Chondrocyte (in vitro differentiated cells): ENCODE results near the gene OR10G2. TPM values are rescaled to one million over a fixed set of nuclear protein-coding genes. Genes with fewer than 3 reads are reported as not detected.

ENCODE experiments used
- DNase-seq: peaks from one replicate; pipeline ENCODE4 v3.0.0; 2021; ENCODE audit warnings: mixed read lengths, low spot score
- H3K27ac Mint-ChIP-seq: one replicate; pipeline ENCODE4 v1.8.0; 2021; ENCODE audit warnings: mild to moderate bottlenecking, moderate library complexity, mixed read lengths; ENCODE audit not compliant: unreplicated experiment
- H3K27me3 Mint-ChIP-seq: 2 replicates; pipeline ENCODE4 v1.8.0; 2021; ENCODE audit warnings: low read depth, mixed read lengths
- H3K36me3 Mint-ChIP-seq: 2 replicates; pipeline ENCODE4 v1.8.0; 2021; ENCODE audit warnings: low read depth, mixed read lengths
- H3K4me1 Mint-ChIP-seq: 2 replicates; pipeline ENCODE4 v1.8.0; 2021; ENCODE audit warnings: low read depth, mild to moderate bottlenecking, mixed read lengths
- H3K4me3 Mint-ChIP-seq: one replicate; pipeline ENCODE4 v1.8.0; 2021; ENCODE audit warnings: mild to moderate bottlenecking, moderate library complexity, mixed read lengths; ENCODE audit not compliant: unreplicated experiment
- H3K9me3 Mint-ChIP-seq: 2 replicates; pipeline ENCODE4 v1.8.0; 2021; ENCODE audit warnings: low read depth, mixed read lengths
- long read RNA-seq: library from polyadenylated mRNA; stranded (forward); transcript quantifications from one replicate; pipeline ENCODE4 v2.0.0, GENCODE V29; 2021
- total RNA-seq: library from RNA; stranded (reverse); gene quantifications from 3 replicates; pipeline ENCODE4 v1.2.1, GENCODE V29; 2021
- TF ChIP-seq, protein P1 (sequence below): fragments of 200-600 bp; sonication (generic); IDR thresholded peaks from 2 replicates; pipeline ENCODE4 v1.5.0; 2021; ENCODE audit warnings: antibody characterized with exemption, mild to moderate bottlenecking, moderate library complexity

OR10G2 gene, protein sequence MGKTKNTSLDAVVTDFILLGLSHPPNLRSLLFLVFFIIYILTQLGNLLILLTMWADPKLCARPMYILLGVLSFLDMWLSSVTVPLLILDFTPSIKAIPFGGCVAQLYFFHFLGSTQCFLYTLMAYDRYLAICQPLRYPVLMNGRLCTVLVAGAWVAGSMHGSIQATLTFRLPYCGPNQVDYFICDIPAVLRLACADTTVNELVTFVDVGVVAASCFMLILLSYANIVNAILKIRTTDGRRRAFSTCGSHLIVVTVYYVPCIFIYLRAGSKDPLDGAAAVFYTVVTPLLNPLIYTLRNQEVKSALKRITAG
- not detected in 3 replicates for total RNA-seq
- long read RNA-seq, result 0 reads

DNA sequence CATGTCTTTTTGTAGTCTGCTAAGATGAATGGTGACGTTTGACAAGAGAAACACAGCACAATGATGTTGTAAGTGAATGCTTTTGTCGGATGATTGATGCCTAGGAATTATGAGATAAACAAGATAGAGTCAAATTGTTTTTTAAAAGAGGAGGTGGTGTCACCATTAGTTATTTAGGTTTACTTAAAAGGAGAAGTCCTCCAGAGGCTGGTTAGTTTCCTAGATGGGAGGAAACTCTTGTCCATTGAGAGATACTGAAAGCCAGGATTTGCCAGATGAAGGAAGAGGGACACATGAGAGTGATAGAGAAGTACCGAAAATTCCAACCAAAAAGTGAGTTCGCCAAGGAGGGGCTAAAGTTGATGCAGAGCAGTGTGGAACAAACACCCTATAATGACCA is at the start of gene OR10G2:
TSS of gene OR10G2 (minus strand) at position 101 of the 400 bp plus-strand sequence. CDS start at position 3, 98 bp downstream.
- no peaks in the 10 kb centered on the region for H3K4me1 Mint-ChIP-seq
- peaks cover 19% of the 10 kb centered on the region for H3K27me3 Mint-ChIP-seq
- DNase-seq, result no peak
- no peaks in the 10 kb centered on the region for H3K9me3 Mint-ChIP-seq
- H3K4me3 Mint-ChIP-seq, result no peak within 1 kb of the TSS
- H3K27ac Mint-ChIP-seq, result no peak within 1 kb of the TSS
- TF ChIP-seq, protein P1, sequence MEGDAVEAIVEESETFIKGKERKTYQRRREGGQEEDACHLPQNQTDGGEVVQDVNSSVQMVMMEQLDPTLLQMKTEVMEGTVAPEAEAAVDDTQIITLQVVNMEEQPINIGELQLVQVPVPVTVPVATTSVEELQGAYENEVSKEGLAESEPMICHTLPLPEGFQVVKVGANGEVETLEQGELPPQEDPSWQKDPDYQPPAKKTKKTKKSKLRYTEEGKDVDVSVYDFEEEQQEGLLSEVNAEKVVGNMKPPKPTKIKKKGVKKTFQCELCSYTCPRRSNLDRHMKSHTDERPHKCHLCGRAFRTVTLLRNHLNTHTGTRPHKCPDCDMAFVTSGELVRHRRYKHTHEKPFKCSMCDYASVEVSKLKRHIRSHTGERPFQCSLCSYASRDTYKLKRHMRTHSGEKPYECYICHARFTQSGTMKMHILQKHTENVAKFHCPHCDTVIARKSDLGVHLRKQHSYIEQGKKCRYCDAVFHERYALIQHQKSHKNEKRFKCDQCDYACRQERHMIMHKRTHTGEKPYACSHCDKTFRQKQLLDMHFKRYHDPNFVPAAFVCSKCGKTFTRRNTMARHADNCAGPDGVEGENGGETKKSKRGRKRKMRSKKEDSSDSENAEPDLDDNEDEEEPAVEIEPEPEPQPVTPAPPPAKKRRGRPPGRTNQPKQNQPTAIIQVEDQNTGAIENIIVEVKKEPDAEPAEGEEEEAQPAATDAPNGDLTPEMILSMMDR, result no peak
- H3K36me3 Mint-ChIP-seq, result no peaks in the 10 kb centered on the region

GRCh38 chr14:21680072-21680471 is 45.3 kb upstream of the OR10G2 start:
- no peak overlapping the region for H3K4me3 Mint-ChIP-seq
- H3K36me3 Mint-ChIP-seq, result no peaks in the 10 kb centered on the region
- H3K27me3 Mint-ChIP-seq, result peaks cover 4% of the 10 kb centered on the region
- DNase-seq, result no peak
- TF ChIP-seq, protein P1, result no peak
- peaks cover 8% of the 10 kb centered on the region for H3K4me1 Mint-ChIP-seq
- no peak overlapping the region for H3K27ac Mint-ChIP-seq
- peaks cover 7% of the 10 kb centered on the region for H3K9me3 Mint-ChIP-seq

DNA sequence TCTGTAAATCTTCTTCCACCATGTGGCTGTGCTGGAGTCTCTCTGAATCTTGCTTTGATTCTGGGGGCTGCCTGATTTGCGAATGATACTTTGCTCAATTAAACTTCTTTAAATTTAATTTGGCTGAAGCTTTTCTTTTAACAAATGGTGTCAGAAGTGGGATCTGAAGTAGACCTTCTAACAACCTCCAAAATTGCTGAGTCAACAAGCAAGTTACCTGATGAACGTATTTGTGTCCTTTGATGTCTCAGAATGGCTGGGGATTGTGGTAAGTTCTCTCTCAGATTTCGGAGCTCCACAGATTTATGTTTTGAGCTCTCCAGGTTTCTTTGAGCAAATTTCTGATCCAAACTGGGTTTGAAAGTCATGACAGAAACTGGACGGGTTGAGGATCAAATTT is 40.8 kb upstream of the OR10G2 start:
- H3K27me3 Mint-ChIP-seq, result no peaks in the 10 kb centered on the region
- DNase-seq, result no peak
- H3K36me3 Mint-ChIP-seq, result no peaks in the 10 kb centered on the region
- H3K27ac Mint-ChIP-seq, result no peak overlapping the region
- TF ChIP-seq, protein P1, result no peak
- peaks cover 8% of the 10 kb centered on the region for H3K4me1 Mint-ChIP-seq
- peaks cover 7% of the 10 kb centered on the region for H3K9me3 Mint-ChIP-seq
- H3K4me3 Mint-ChIP-seq, result no peak overlapping the region

GRCh38 chr14:21673718-21674117 is 39.0 kb upstream of the OR10G2 start, which contains the start of gene OR4E1:
TSS of gene OR4E1 (minus strand) at chr14:21673818. CDS start at chr14:21670935, 2,883 bp downstream.
- H3K27me3 Mint-ChIP-seq, result no peaks in the 10 kb centered on the region
- H3K9me3 Mint-ChIP-seq, result peaks cover 7% of the 10 kb centered on the region
- DNase-seq, result no peak
- H3K4me1 Mint-ChIP-seq, result peaks cover 3% of the 10 kb centered on the region
- no peak within 1 kb of the TSS for H3K27ac Mint-ChIP-seq
- TF ChIP-seq, protein P1, result no peak
- H3K4me3 Mint-ChIP-seq, result no peak within 1 kb of the TSS
- no peaks in the 10 kb centered on the region for H3K36me3 Mint-ChIP-seq

- peaks cover 8% of the 10 kb centered on the region for H3K4me1 Mint-ChIP-seq
- H3K36me3 Mint-ChIP-seq, result no peaks in the 10 kb centered on the region
- DNase-seq, result no peak
- H3K9me3 Mint-ChIP-seq, result peaks cover 7% of the 10 kb centered on the region
- no peaks in the 10 kb centered on the region for H3K27me3 Mint-ChIP-seq
- no peak overlapping the region for H3K27ac Mint-ChIP-seq
- no peak overlapping the region for H3K4me3 Mint-ChIP-seq
- TF ChIP-seq, protein P1, result no peak
Measured at GRCh38 chr14:21672116-21672515, 37.4 kb upstream of the OR10G2 start.
